GM12892 (cell line): Measurements from ENCODE around the gene WNT11.

Experiments
- DNase-seq: peaks from one replicate; pipeline ENCODE4 v3.0.0; 2011; ENCODE audit not compliant: insufficient read length
- FAIRE-seq: peaks from 2 replicates; lab custom pipeline; 2011; peaks lifted over from hg19 to GRCh38; lab: Jason Lieb, UNC
- POLR2A ChIP-seq: IDR thresholded peaks from 2 replicates; pipeline ENCODE4 v1.6.1; 2011; ENCODE audit warnings: low read depth, low read length, control low read depth
- POLR2AphosphoS5 ChIP-seq: IDR thresholded peaks from 2 replicates; pipeline ENCODE4 v1.6.1; 2011; ENCODE audit warnings: low read depth, low read length, control low read depth
- TAF1 ChIP-seq: IDR thresholded peaks from 2 replicates; pipeline ENCODE4 v1.6.1; 2011; ENCODE audit warnings: low read depth, mild to moderate bottlenecking, control low read depth, low read length, borderline replicate concordance

WNT11 gene

GRCh38 chr11:76162336-76163288 lies 43.7 kb downstream of the WNT11 start:
- no peak for FAIRE-seq
- TF ChIP-seq TAF1 (no peak), POLR2A (no peak), POLR2AphosphoS5 (no peak)
- DNase-seq, result no peak

GRCh38 chr11:76161261-76161961 lies 44.9 kb downstream of the WNT11 start:
- no peak for TF ChIP-seq POLR2A
- TF ChIP-seq POLR2AphosphoS5, result no peak
- TF ChIP-seq TAF1, result no peak
- DNase-seq (no peak), FAIRE-seq (no peak)

GRCh38 chr11:76160856-76161255 lies 45.4 kb downstream of the WNT11 start:
- FAIRE-seq (no peak), DNase-seq (no peak)
- TF ChIP-seq POLR2AphosphoS5 (no peak), POLR2A (no peak), TAF1 (no peak)

GRCh38 chr11:76159983-76160661 lies 46.2 kb downstream of the WNT11 start:
- FAIRE-seq (peak; percentile 30), DNase-seq (no peak)
- TF ChIP-seq POLR2A (no peak), POLR2AphosphoS5 (no peak), TAF1 (no peak)

- no peak for TF ChIP-seq POLR2A
- DNase-seq (no peak), FAIRE-seq (no peak)
Observed at GRCh38 chr11:76159303-76159937, 46.9 kb downstream of the WNT11 start.

GRCh38 chr11:76158394-76159302 lies 47.7 kb downstream of the WNT11 start:
- FAIRE-seq (no peak), DNase-seq (no peak)
- TF ChIP-seq POLR2AphosphoS5 (no peak), TAF1 (no peak), POLR2A (no peak)

- FAIRE-seq (peak; percentile 46), DNase-seq (no peak)
- TF ChIP-seq POLR2AphosphoS5 (no peak), TAF1 (no peak), POLR2A (no peak)
Observed at GRCh38 chr11:76157891-76158290, 48.4 kb downstream of the WNT11 start.

- no peak for TF ChIP-seq TAF1
- no peak for TF ChIP-seq POLR2AphosphoS5
- no peak for TF ChIP-seq POLR2A
- no peak for FAIRE-seq
Observed at GRCh38 chr11:76156971-76157427, 49.3 kb downstream of the WNT11 start.

GRCh38 chr11:76155500-76156227 lies 50.6 kb downstream of the WNT11 start:
- FAIRE-seq (peak; percentile 36), DNase-seq (no peak)
- TF ChIP-seq TAF1 (no peak), POLR2A (no peak), POLR2AphosphoS5 (no peak)

More at GRCh38 chr11:76156971-76157427, 49.3 kb downstream of the WNT11 start:
- no peak for DNase-seq

GRCh38 chr11:76153571-76153923 lies 52.8 kb downstream of the WNT11 start:
- DNase-seq (no peak), FAIRE-seq (no peak)
- TF ChIP-seq TAF1 (no peak), POLR2A (no peak), POLR2AphosphoS5 (no peak)
